AG10803 (cell line): ENCODE data around the gene CSTF1.
A peak's percentile ranks its signal among the peaks of the same experiment; 100 is the strongest.
"Not testable (repeated sequence)": the region's sequence is repeated elsewhere in the genome, so short reads cannot be mapped to it uniquely, and the experiment has no call there.

ENCODE experiments used
- DNase-seq: peaks from one replicate; pipeline ENCODE4 v3.0.0; 2010; ENCODE audit warnings: low read depth
- H3K4me3 ChIP-seq: 2 replicates; pipeline ENCODE4 v1.5.1; 2011; ENCODE audit warnings: mild to moderate bottlenecking, low read length, control low read depth
- TF ChIP-seq, protein P1 (sequence below): conservative IDR thresholded peaks from 2 replicates; pipeline ENCODE4 v1.5.1; 2011; ENCODE audit warnings: mild to moderate bottlenecking, low read length, control low read depth, inconsistent platforms

Gene CSTF1

DNA sequence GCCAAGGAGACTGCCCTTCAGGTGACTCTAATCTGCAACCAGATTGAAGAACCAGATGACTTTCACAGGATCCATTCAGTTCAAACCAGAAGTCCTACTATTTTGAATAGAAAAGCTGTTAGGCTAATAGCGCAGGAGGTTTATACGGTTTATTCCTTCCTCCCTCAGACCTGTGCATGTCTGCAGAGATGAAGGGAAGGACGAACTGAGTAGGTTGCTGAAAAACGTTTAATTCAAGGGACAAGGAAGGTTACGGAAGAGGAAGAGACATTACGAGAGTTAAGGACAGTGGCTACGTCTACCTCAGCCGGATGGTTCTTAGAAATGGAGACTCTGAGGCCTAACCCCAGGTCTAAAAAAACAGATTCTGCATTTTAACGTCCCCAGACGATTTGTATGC, 1.4 kb upstream of the CSTF1 start:
- no peak for DNase-seq
- peak overlapping the region; percentile 81 for H3K4me3 ChIP-seq
- TF ChIP-seq, protein P1, sequence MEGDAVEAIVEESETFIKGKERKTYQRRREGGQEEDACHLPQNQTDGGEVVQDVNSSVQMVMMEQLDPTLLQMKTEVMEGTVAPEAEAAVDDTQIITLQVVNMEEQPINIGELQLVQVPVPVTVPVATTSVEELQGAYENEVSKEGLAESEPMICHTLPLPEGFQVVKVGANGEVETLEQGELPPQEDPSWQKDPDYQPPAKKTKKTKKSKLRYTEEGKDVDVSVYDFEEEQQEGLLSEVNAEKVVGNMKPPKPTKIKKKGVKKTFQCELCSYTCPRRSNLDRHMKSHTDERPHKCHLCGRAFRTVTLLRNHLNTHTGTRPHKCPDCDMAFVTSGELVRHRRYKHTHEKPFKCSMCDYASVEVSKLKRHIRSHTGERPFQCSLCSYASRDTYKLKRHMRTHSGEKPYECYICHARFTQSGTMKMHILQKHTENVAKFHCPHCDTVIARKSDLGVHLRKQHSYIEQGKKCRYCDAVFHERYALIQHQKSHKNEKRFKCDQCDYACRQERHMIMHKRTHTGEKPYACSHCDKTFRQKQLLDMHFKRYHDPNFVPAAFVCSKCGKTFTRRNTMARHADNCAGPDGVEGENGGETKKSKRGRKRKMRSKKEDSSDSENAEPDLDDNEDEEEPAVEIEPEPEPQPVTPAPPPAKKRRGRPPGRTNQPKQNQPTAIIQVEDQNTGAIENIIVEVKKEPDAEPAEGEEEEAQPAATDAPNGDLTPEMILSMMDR: no peak

DNA sequence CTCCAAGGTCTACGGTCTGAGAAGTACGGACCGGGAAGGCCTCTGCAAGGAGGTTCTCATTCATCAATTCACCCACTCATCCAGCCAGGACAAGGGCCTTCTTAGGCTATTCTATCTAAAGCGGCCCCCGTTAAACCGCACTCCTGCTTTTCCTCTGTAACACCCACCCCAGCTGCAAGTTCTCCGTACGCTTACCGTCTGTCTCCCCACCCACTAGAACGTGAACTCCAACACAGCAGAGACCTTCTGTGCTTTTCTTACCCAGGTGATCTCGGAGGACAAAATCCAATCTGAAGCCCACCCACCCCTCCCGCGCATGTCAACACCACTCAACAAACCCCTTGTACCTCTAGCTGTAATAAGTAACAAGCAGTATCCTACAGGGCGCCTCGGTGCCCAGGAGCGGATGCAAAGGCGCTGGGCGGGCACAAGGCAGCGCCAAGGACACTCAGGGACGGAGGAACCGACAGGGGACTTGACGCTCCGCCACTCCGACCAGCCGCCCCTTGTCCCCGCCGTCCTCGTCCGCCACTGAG, 781 bp upstream of the CSTF1 start:
- TF ChIP-seq, protein P1: no peak
- H3K4me3 ChIP-seq: peak overlapping the region; percentile 81
- no peak for DNase-seq

DNA sequence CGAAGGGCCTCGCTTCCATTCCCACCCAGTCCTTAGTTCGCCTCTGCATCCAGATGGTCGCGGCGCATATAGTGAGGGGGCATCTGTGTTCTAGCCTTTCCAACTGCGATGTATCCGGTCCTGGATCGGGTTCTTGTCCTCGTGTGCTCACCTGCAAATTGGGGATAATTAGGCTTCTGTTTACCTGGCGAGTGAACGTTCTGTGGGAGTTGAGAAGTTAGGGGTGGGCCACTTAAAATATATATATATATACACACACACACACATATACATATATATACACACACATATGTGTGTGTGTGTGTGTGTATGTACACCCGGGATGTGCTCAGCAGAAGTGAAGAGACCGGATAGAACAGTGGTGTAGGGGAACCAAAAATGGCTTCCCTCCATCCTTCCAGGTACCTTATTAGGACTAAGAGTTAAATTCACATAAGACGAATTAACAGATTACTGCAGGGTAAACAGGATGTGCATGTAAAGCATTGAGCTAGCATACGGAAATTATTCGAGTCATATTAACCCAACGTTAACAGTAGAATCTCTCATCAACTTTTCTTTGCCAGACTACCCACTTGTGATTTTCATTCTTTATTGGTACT, 537 bp downstream of the CSTF1 start:
- DNase-seq: no peak
- TF ChIP-seq, protein P1: no peak
- peak overlapping the region; percentile 81 for H3K4me3 ChIP-seq

DNA sequence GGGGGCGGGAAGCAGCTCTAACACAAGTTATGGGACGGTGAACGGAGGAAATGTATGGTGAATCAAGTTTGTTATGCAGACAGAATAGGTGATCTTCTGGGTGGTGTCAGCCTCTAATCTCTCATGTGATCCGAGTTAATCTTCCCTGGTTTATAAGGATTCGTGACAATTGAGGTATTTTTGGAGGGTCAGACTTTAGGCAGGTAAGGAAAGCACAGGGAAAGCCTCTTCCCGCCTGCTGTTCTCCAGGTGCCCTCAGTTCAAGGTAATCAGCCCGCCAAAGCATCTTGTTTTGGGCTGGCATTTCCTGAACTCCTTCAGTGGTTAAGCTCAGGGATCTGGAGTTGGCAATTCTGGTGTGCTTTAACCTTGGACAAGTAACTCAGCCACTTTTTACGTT, 1.2 kb downstream of the CSTF1 start:
- peak overlapping the region; percentile 81 for H3K4me3 ChIP-seq
- no peak for DNase-seq
- TF ChIP-seq, protein P1: no peak

DNA sequence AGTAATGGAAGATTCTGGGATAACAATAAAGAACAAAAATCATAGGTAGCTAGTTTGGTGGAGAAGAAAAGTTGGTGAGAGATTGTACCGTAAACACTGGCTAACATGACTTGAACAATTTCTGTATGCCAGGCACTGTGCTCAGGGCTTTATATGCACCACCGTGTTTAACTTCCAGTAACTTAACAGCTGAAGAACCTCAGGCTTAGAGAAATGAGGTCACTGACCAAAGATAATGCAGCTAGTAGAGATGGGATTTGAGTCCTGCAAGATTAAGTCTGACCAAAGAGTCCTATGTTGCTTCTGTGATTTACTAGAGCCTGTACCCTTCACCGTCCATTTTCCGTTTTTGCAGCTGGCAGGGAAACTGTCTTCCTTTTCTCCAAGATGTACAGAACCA, 2.7 kb downstream of the CSTF1 start:
- H3K4me3 ChIP-seq: no peak overlapping the region
- TF ChIP-seq, protein P1: no peak
- DNase-seq: no peak

DNA sequence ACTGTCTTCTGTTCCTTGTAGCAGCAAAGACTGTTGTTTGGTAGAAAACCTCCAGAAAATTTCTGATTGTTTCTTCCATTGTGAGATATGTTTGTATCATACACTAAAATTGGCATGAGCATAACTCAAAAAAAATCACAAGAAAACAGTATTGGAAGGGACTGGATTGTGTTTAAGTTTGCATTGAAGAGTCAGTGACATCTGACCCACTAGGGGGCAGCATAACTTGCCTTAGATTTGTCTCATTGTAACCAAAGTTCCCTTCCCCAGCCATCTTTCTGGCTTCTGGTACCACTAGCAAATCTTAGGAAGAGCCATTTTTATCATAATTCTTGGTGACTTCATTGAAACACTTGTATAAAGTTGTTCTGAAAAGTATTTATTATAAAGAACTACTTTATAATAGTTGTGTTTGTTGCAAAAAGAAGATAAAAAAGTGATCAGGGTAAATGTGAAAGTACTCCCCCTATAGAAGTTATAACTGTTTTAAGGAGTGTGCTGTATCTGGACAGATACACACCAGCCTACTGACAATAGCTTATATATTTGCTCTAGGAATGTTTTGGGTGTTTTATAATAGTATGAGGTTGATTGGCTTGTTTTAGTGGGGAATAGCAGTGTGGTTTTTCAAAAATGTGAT, 7.7 kb downstream of the CSTF1 start:
- DNase-seq: peak; percentile 80
- TF ChIP-seq, protein P1: peak; percentile 89
- H3K4me3 ChIP-seq: no peak overlapping the region

DNA sequence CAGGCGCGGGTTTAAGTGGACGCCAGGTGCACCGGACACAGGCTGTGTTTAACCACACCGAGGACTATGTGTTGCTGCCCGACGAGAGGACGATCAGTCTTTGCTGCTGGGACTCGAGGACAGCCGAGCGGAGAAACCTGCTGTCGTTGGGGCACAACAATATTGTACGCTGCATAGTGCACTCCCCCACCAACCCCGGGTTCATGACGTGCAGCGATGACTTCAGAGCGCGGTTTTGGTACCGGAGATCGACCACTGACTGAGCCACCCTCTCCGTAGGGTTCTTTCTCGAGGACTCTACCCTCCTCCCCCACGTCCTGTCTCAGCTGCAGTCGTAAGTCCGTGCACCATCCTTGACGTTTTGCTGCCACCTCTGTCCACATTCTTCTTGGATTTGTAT, 11.0 kb downstream of the CSTF1 start:
- TF ChIP-seq, protein P1: no peak
- H3K4me3 ChIP-seq: no peak overlapping the region
- DNase-seq: no peak

DNA sequence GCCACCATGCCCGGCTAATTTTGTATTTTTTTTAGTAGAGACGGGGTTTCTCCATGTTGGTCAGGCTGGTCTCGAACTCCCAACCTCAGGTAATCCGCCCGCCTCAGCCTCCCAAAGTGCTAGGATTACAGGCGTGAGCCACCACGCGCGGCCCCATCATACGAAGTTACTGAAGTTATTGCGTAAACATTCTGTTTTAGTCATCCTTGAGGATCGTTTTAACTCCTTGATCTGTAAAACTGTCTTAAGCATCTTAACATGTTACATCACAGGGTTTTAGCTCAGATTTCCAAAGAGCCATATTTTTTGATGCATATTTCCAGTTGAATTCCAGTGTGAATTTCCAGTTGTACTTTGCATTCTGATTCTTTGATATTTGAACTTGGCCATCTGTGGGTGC, 12.9 kb downstream of the CSTF1 start:
- H3K4me3 ChIP-seq, DNase-seq: not testable (repeated sequence)
